AG09309 (cell line): Measurements from ENCODE around the gene SRCAP.
A peak's percentile ranks its signal among the peaks of the same experiment; 100 is the strongest.

Source experiments
- DNase-seq: peaks from one replicate; pipeline ENCODE4 v3.0.0-alpha.2; 2010; ENCODE audit warnings: low read depth
- H3K4me3 ChIP-seq: 2 replicates; pipeline ENCODE4 v1.5.1; 2011; ENCODE audit warnings: mild to moderate bottlenecking, low read depth, low read length, moderate library complexity; ENCODE audit not compliant: control insufficient read depth
- TF ChIP-seq, protein P1 (sequence below): IDR thresholded peaks from 2 replicates; pipeline ENCODE4 v1.5.1; 2011; ENCODE audit warnings: mild to moderate bottlenecking, low read depth, low read length, inconsistent platforms; ENCODE audit not compliant: insufficient read depth, control insufficient read depth; ENCODE audit errors: missing control alignments

The SRCAP gene

DNA sequence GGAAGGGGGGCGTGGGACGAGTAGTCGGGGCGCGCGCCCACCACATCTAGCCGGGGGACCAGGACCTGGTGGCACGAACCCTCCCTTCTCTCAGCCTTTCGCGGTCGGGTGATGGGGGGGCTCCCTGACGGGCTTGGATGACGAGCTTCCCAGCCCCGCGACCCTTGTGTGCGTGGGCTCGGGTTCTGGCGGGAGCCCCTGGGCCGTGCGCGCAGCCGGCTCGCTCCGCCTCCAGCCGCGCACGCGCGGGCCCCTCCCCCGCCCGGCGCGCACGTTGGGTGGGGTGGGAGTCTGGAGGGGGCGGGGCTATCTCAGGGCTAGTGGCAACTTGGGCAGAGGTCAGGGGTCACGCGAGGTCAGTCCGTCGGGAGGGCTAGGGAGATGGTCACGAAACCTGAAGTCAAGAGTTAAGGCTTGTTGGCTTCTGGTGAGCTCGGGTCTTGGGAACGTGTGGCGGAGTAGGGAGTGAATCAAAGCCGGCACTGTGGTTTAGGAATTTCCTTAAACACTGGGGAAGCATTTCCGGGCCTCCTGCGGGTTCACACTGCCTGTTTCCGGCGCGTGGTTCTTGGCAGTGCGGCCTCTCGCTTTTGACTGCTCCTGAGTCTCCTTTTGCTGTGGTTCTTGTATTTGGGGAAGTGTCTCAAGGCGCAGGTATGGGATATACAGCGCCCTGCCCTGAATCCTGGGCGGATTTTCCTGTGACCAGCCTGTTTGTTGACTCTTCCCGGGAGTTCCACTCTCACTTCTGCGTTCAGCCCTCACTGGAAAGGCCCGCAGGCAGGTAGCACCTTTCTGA lies at the start of gene SRCAP:
SRCAP (plus strand) TSS at position 356 of the 799 bp plus-strand sequence. CDS start 1,654 bp downstream, outside the sequence.
- TF ChIP-seq, protein P1, sequence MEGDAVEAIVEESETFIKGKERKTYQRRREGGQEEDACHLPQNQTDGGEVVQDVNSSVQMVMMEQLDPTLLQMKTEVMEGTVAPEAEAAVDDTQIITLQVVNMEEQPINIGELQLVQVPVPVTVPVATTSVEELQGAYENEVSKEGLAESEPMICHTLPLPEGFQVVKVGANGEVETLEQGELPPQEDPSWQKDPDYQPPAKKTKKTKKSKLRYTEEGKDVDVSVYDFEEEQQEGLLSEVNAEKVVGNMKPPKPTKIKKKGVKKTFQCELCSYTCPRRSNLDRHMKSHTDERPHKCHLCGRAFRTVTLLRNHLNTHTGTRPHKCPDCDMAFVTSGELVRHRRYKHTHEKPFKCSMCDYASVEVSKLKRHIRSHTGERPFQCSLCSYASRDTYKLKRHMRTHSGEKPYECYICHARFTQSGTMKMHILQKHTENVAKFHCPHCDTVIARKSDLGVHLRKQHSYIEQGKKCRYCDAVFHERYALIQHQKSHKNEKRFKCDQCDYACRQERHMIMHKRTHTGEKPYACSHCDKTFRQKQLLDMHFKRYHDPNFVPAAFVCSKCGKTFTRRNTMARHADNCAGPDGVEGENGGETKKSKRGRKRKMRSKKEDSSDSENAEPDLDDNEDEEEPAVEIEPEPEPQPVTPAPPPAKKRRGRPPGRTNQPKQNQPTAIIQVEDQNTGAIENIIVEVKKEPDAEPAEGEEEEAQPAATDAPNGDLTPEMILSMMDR: no peak
- H3K4me3 ChIP-seq: peak within 1 kb of the TSS; percentile 82
- DNase-seq: no peak

DNA sequence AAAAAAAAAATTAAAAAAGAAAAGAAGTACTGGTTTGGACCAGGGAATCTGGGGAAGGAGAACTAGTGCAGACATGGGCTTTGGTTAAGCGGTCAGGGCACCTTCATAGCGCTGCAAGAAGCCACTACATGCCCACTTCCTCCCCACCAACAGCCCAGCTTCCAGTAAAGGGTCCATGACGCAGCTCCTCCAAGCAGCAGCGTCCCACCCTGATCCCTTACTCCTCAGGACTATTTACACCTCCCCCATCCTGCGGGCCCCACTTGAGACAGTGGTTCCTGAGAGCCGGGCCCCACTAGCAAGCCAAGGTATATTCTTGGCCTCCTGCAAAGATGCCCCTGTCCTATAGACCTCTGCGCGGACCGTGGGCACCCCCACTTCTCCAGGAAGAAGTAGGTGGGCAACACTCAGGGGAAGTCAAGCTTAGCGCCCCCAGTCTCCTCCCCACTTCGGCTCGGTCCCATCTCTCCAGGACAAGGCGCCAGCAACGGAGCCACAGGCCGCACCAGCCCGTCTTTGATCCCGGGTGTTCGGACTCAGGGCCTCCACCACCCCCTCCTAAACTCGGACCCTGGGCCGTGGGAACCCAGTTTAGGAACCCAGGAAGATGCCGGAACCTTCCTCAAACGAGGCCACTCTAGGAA lies 49.1 kb upstream of the SRCAP start:
- peak overlapping the region; percentile 35 for H3K4me3 ChIP-seq
- TF ChIP-seq, protein P1: no peak
- DNase-seq: no peak

DNA sequence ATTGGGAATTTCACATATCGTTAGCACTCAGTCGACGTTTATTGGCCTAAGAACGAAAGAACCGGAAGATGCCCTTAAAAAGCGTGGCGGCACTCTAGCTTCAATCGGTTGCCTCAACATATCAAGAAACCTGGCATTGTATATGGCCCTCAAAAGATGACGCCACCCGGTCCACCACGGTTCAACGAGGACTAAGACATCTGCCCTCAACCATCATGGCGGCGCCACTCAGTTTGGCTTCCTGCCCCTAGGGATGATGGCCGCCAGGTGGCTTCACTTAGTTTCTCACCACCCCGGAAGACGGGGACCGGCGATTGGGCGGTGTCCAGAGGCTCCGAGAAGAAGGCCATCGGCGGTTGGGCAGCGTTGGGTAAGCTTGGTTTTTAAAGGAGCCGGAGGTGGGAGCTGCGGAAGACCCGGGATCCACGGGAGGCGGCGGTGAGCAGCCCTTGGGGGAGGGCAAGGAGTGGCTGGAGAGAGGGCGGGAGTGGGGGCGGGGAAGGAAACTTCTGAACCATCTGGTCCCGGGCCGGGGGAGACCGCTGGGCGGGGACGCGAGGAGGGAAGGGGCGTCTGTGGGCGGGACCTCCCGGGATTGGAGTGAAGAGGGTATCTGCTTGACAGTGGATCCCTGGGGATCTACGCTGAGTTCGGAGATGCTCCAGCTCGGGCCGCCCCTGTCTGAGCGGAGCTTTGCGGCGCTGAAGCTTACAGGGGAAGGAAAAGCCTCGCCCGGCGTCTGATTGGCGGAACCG lies 48.4 kb upstream of the SRCAP start, which contains the start of gene PRR14:
PRR14 (plus strand) TSS at position 592 of the 755 bp plus-strand sequence. CDS start 686 bp downstream, outside the sequence.
- DNase-seq: peak; percentile 97
- H3K4me3 ChIP-seq: peak within 1 kb of the TSS; percentile 65
- TF ChIP-seq, protein P1: peak; percentile 9

DNA sequence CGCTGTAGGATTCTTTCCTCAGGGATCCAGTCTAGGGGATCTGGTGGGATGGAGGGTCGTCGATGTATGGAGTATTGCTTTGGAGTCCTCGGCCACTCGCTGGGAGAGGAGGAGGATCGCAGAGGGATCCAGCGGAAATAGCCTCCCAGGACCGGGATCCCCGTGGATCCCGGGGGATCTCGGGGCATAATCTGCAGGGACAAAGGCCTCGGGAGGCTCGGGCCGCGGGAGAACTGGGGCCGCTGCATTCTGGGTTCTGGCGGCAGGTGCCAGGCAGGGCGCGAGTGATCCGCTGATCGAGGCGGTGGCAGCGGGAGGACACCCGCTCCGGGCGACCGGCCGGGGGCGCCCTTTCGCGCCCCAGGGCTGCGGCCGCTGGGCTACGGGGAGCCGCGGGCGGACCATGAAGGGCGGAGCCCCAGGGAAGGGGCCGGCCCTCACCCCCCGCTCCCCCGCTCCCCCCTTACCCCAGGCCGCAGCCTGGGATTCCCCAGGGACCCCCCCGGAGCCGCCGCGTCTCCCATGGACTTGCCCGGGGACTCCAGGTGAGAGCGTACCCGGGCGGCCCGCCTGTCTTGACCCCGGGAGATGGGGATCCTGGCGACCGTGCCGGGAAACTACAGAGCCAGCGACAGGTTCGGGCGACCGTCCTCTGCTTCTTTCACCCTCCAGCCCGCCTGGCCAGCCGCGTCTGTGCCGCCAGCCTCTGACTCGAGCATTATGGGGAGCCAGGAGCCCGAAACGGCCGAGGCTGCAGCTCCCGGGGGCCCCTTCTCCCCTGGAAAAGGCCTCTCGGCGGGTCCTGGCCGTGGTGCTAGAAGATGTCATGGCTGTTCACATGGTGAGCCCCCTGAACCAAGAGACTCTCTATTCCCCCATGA lies 47.6 kb upstream of the SRCAP start:
- no peak for DNase-seq
- TF ChIP-seq, protein P1: peak; percentile 48

DNA sequence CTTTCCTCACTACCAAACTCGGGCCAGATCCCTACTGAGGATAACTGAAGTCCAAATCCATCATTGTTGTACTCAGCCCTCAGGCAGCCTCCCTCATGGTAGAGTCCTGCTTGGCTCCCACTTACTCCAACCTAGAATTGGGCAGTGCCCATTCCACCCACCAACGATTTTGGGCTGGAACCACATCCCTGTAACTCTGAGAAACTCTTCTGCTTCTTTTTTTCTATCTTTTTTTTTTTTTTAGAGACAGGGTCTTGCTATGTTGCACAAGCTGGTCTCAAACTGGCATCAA lies 47.0 kb upstream of the SRCAP start:
- no peak for DNase-seq
- TF ChIP-seq, protein P1: no peak
- H3K4me3 ChIP-seq: peak overlapping the region; percentile 65

More for the DNA sequence above, 47.6 kb upstream of the SRCAP start:
- peak overlapping the region; percentile 65 for H3K4me3 ChIP-seq

DNA sequence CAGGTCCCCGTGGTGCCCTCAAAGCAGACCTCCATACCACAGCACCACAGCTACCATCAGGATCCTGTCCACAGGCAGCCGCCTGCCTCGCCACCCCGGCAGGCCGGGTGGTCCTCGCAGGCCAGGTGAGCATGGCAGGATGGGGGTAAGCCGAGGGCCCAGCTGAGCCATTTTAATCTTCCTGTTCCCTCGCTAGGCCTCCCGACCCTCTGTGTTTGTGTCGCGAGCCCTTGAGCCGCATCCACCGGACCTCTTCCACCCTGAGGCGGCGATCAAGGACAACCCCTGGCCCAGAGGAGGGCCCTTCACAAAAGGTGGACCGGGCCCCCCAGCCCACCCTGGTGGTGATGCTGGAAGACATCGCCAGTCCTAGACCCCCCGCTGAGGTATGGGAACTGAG lies 46.3 kb upstream of the SRCAP start:
- no peak for DNase-seq
- H3K4me3 ChIP-seq: no peak overlapping the region

More for the DNA sequence above, 46.3 kb upstream of the SRCAP start:
- TF ChIP-seq, protein P1: no peak
